H9 (cell line): Measurements from ENCODE around the gene MRGPRD. TPM values are rescaled to one million over a fixed set of nuclear protein-coding genes. Genes with fewer than 3 reads are reported as not detected.

ENCODE experiments used
- DNase-seq: peaks from one replicate; pipeline ENCODE4 v3.0.0-alpha.2; 2017
- H2AFZ ChIP-seq: one replicate; pipeline ENCODE4 v1.6.1; 2013; ENCODE audit warnings: mild to moderate bottlenecking, low read length, control low read depth, moderate library complexity
- H2AK5ac ChIP-seq: 2 replicates; pipeline ENCODE4 v1.6.1; 2013; ENCODE audit warnings: low read length, control low read depth, mixed read lengths; ENCODE audit not compliant: insufficient read length
- H2BK120ac ChIP-seq: one replicate; pipeline ENCODE4 v1.6.1; 2013; ENCODE audit warnings: low read depth, mild to moderate bottlenecking, low read length, control low read depth, inconsistent platforms; ENCODE audit not compliant: poor library complexity, severe bottlenecking
- H2BK12ac ChIP-seq: 2 replicates; pipeline ENCODE4 v1.6.1; 2013; ENCODE audit warnings: low read length, control low read depth, mixed read lengths, low read depth; ENCODE audit not compliant: insufficient read length
- H2BK15ac ChIP-seq: 2 replicates; pipeline ENCODE4 v1.6.1; 2013; ENCODE audit warnings: low read depth, low read length, control low read depth
- H2BK20ac ChIP-seq: one replicate; pipeline ENCODE4 v1.6.1; 2013; ENCODE audit warnings: low read depth, mild to moderate bottlenecking, low read length, control low read depth, inconsistent platforms; ENCODE audit not compliant: poor library complexity, severe bottlenecking
- H2BK5ac ChIP-seq: 2 replicates; pipeline ENCODE4 v1.6.1; 2013; ENCODE audit warnings: low read length, control low read depth, mixed read lengths; ENCODE audit not compliant: insufficient read length
- H3K14ac ChIP-seq: 2 replicates; pipeline ENCODE4 v1.6.1; 2013; ENCODE audit warnings: low read length, control low read depth; ENCODE audit not compliant: insufficient read depth
- H3K18ac ChIP-seq: 2 replicates; pipeline ENCODE4 v1.6.1; 2013; ENCODE audit warnings: low read depth, mild to moderate bottlenecking, mixed read lengths, low read length, control low read depth; ENCODE audit not compliant: insufficient read length
- H3K23ac ChIP-seq: 2 replicates; pipeline ENCODE4 v1.6.1; 2013; ENCODE audit warnings: low read length, control low read depth, mixed read lengths, low read depth; ENCODE audit not compliant: insufficient read length
- H3K23me2 ChIP-seq: 2 replicates; pipeline ENCODE4 v1.6.1; 2013; ENCODE audit warnings: low read depth, mild to moderate bottlenecking, mixed read lengths, low read length, control low read depth; ENCODE audit not compliant: insufficient read length, poor library complexity, severe bottlenecking
- H3K27ac ChIP-seq: 2 replicates; pipeline ENCODE4 v1.5.1; 2013; ENCODE audit warnings: low read length, control low read depth, mixed read lengths, low read depth; ENCODE audit not compliant: insufficient read length
- H3K27me3 ChIP-seq: 2 replicates; pipeline ENCODE4 v1.6.1; 2013; ENCODE audit warnings: low read length, control low read depth, inconsistent platforms; ENCODE audit not compliant: insufficient read depth
- H3K4ac ChIP-seq: 2 replicates; pipeline ENCODE4 v1.6.1; 2013; ENCODE audit warnings: low read depth, mild to moderate bottlenecking, control low read depth, inconsistent platforms, low read length, moderate library complexity
- H3K4me1 ChIP-seq: 2 replicates; pipeline ENCODE4 v1.6.1; 2013; ENCODE audit warnings: low read length, control low read depth, inconsistent platforms; ENCODE audit not compliant: insufficient read depth
- H3K4me2 ChIP-seq: 2 replicates; pipeline ENCODE4 v1.6.1; 2013; ENCODE audit warnings: low read length, control low read depth, mixed read lengths; ENCODE audit not compliant: insufficient read length, insufficient read depth
- H3K56ac ChIP-seq: 2 replicates; pipeline ENCODE4 v1.6.1; 2013; ENCODE audit warnings: low read depth, mild to moderate bottlenecking, mixed read lengths, low read length, control low read depth; ENCODE audit not compliant: insufficient read length
- H3K79me1 ChIP-seq: 2 replicates; pipeline ENCODE4 v1.6.1; 2013; ENCODE audit warnings: low read depth, mild to moderate bottlenecking, moderate library complexity, low read length, control low read depth, inconsistent platforms; ENCODE audit not compliant: insufficient read depth, poor library complexity, severe bottlenecking
- H3K79me2 ChIP-seq: 2 replicates; pipeline ENCODE4 v1.6.1; 2013; ENCODE audit warnings: low read length, control low read depth, inconsistent platforms; ENCODE audit not compliant: insufficient read depth
- H3K9ac ChIP-seq: 2 replicates; pipeline ENCODE4 v1.6.1; 2013; ENCODE audit warnings: low read length, control low read depth, mixed read lengths; ENCODE audit not compliant: insufficient read length; ENCODE audit errors: extremely low read depth
- H3K9me3 ChIP-seq: one replicate; pipeline ENCODE4 v1.6.1; 2013; ENCODE audit warnings: low read depth, low read length, inconsistent platforms; ENCODE audit not compliant: control insufficient read depth
- H3T11ph ChIP-seq: one replicate; pipeline ENCODE4 v1.6.1; 2013; ENCODE audit warnings: mild to moderate bottlenecking, low read length, control low read depth, inconsistent platforms
- H4K20me1 ChIP-seq: one replicate; pipeline ENCODE4 v1.6.1; 2013; ENCODE audit not compliant: control insufficient read depth, insufficient read length, insufficient read depth
- H4K5ac ChIP-seq: 2 replicates; pipeline ENCODE4 v1.6.1; 2013; ENCODE audit warnings: low read depth, mild to moderate bottlenecking, mixed read lengths, low read length, control low read depth; ENCODE audit not compliant: insufficient read length
- H4K8ac ChIP-seq: replicated peaks from 2 replicates; pipeline ENCODE4 v1.6.1; 2013; ENCODE audit warnings: low read length, control low read depth, mixed read lengths, low read depth; ENCODE audit not compliant: insufficient read length
- H4K91ac ChIP-seq: 2 replicates; pipeline ENCODE4 v1.6.1; 2013; ENCODE audit warnings: low read depth, mild to moderate bottlenecking, moderate library complexity, mixed read lengths, low read length, control low read depth; ENCODE audit not compliant: insufficient read length
- H3K27ac Mint-ChIP-seq, 3 experiments: 2 replicates in 2 of 3; 3 replicates in 1 of 3; pipeline ENCODE4 v1.8.0; 2020 to 2021; ENCODE audit warnings: mixed read lengths in 3 of 3, mild to moderate bottlenecking in 1 of 3, moderate library complexity in 1 of 3
- H3K27me3 Mint-ChIP-seq: 2 replicates; pipeline ENCODE4 v1.8.0; 2021; ENCODE audit warnings: low read depth, mild to moderate bottlenecking, moderate library complexity, mixed read lengths
- H3K36me3 Mint-ChIP-seq, 3 experiments: 2 replicates in 2 of 3; 3 replicates in 1 of 3; pipeline ENCODE4 v1.8.0; 2020 to 2021; ENCODE audit warnings: low read depth in 3 of 3, mixed read lengths in 3 of 3; ENCODE audit not compliant: insufficient read depth in 1 of 3
- H3K4me1 Mint-ChIP-seq, 2 experiments: 2 replicates each; pipeline ENCODE4 v1.8.0; 2020; ENCODE audit warnings: mixed read lengths in 2 of 2
- H3K4me3 Mint-ChIP-seq, 2 experiments: 2 replicates in 1 of 2; 3 replicates in 1 of 2; pipeline ENCODE4 v1.8.0; 2020 to 2021; ENCODE audit warnings: mild to moderate bottlenecking in 2 of 2, mixed read lengths in 2 of 2, moderate library complexity in 1 of 2
- H3K9me3 Mint-ChIP-seq, 2 experiments: 2 replicates in 1 of 2; 3 replicates in 1 of 2; pipeline ENCODE4 v1.8.0; 2020; ENCODE audit warnings: mild to moderate bottlenecking in 2 of 2, mixed read lengths in 2 of 2, moderate library complexity in 1 of 2
- WGBS: extraction: QIAGEN DNeasy Blood & Tissue Kit; methylation state at CpG from one replicate; pipeline ENCODE4 v1.1.7; 2013; ENCODE audit warnings: missing lambda C conversion rate, low lambda C conversion rate, mixed read lengths; ENCODE audit not compliant: insufficient read length; ENCODE audit errors: extremely low coverage; 5-methylcytosine and 5-hydroxymethylcytosine counted together
- total RNA-seq: library from RNA; stranded (reverse); gene quantifications from 2 replicates; pipeline ENCODE4 v1.2.1, GENCODE V29; 2021
- TF ChIP-seq, protein P1 (sequence below): fragments of 200-600 bp; sonication (generic); conservative IDR thresholded peaks from 3 replicates; pipeline ENCODE4 v1.8.0; 2021; ENCODE audit warnings: antibody characterized with exemption, mild to moderate bottlenecking

Gene MRGPRD
- total RNA-seq, 1 experiment from 2014 or later: not detected

DNA sequence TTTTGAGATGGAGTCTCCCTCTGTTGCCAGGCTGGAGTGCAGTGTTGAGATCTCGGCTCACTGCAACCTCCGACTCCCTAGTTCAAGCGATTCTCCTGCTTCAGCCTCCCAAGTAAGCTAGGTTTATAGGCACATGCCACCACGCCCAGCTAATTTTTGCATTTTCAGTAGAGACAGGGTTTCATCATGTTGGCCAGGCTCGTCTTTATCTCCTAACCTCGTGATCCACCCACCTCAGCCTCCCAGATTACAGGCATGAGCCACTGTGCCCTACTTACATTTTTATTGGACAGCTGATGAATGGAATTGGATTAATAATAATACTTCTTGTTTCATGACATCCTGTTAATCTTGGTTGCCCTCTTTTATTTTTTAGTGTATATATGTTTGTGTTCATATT lies 3.0 kb upstream of the MRGPRD start:
- no peak overlapping the region; a peak in 1 of 7 replicates for H3K27ac Mint-ChIP-seq
- Histone ChIP-seq H3K9ac (no peak overlapping the region), H3K4me2 (no peak overlapping the region), H3K79me2 (no peaks in the 10 kb centered on the region), H3K79me1 (no peaks in the 10 kb centered on the region), H2BK5ac (no peak overlapping the region), H3T11ph (no peak overlapping the region), H3K14ac (no peak overlapping the region), H3K27me3 (no peaks in the 10 kb centered on the region), H3K56ac (no peak overlapping the region), H2BK15ac (no peak overlapping the region), H2AFZ (no peak overlapping the region), H4K5ac (no peak overlapping the region), H2BK12ac (no peak overlapping the region), H2BK20ac (no peak overlapping the region), H4K8ac (no peak overlapping the region), H3K4me1 (no peaks in the 10 kb centered on the region), H4K91ac (no peak overlapping the region), H4K20me1 (no peaks in the 10 kb centered on the region), H3K23me2 (no peaks in the 10 kb centered on the region), H3K23ac (no peak overlapping the region), H3K4ac (no peak overlapping the region), H3K9me3 (no peaks in the 10 kb centered on the region), H2BK120ac (no peak overlapping the region), H3K27ac (no peak overlapping the region), H2AK5ac (no peak overlapping the region), H3K18ac (no peak overlapping the region)
- H3K4me1 Mint-ChIP-seq: peaks cover 7 to 13% of the 10 kb centered on the region in 2 experiments
- WGBS: no CpG with 5 or more reads among the region's 6 CpGs
- TF ChIP-seq, protein P1, sequence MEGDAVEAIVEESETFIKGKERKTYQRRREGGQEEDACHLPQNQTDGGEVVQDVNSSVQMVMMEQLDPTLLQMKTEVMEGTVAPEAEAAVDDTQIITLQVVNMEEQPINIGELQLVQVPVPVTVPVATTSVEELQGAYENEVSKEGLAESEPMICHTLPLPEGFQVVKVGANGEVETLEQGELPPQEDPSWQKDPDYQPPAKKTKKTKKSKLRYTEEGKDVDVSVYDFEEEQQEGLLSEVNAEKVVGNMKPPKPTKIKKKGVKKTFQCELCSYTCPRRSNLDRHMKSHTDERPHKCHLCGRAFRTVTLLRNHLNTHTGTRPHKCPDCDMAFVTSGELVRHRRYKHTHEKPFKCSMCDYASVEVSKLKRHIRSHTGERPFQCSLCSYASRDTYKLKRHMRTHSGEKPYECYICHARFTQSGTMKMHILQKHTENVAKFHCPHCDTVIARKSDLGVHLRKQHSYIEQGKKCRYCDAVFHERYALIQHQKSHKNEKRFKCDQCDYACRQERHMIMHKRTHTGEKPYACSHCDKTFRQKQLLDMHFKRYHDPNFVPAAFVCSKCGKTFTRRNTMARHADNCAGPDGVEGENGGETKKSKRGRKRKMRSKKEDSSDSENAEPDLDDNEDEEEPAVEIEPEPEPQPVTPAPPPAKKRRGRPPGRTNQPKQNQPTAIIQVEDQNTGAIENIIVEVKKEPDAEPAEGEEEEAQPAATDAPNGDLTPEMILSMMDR: no peak
- peaks cover 9 to 12% of the 10 kb centered on the region in 2 experiments for H3K9me3 Mint-ChIP-seq
- DNase-seq: no peak
- H3K4me3 Mint-ChIP-seq: no peak overlapping the region
- no peaks in the 10 kb centered on the region for H3K36me3 Mint-ChIP-seq
- H3K27me3 Mint-ChIP-seq: peaks cover 2% of the 10 kb centered on the region; the same call in 1 of the 2 replicates
